GM10266 (cell line): ENCODE results near the gene IL6R.

Source experiments
- DNase-seq: peaks from one replicate; pipeline ENCODE4 v3.0.0; 2012; ENCODE audit errors: extremely low spot score
- TF ChIP-seq, protein P1 (sequence below): IDR thresholded peaks from 2 replicates; pipeline ENCODE4 v1.5.1; 2012; ENCODE audit warnings: mild to moderate bottlenecking, low read depth; ENCODE audit not compliant: control insufficient read depth, insufficient read depth; ENCODE audit errors: missing control alignments

Gene IL6R

GRCh38 chr1:154435599-154436200 lies 30.6 kb downstream of the IL6R start:
- no peak for DNase-seq
- TF ChIP-seq, protein P1, sequence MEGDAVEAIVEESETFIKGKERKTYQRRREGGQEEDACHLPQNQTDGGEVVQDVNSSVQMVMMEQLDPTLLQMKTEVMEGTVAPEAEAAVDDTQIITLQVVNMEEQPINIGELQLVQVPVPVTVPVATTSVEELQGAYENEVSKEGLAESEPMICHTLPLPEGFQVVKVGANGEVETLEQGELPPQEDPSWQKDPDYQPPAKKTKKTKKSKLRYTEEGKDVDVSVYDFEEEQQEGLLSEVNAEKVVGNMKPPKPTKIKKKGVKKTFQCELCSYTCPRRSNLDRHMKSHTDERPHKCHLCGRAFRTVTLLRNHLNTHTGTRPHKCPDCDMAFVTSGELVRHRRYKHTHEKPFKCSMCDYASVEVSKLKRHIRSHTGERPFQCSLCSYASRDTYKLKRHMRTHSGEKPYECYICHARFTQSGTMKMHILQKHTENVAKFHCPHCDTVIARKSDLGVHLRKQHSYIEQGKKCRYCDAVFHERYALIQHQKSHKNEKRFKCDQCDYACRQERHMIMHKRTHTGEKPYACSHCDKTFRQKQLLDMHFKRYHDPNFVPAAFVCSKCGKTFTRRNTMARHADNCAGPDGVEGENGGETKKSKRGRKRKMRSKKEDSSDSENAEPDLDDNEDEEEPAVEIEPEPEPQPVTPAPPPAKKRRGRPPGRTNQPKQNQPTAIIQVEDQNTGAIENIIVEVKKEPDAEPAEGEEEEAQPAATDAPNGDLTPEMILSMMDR = no peak

DNA sequence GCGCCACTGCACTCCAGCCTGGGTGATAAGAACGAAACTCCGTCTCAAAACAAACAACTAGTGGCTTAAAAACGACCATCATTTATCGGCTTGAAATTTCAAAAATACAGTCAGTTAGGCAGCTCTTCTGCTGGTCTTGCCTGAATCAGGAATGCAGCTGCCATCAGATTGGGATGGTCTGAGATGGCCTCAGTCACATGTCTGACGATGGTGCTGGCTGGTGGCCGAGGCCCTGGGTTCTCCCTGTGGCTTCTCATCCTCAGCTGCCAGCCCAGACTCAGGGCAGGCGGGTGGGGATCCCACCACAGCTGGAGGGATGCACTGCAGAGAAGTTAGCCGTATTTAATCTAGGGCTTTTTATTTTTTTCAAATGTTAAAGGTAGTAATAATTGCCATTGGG lies 31.3 kb downstream of the IL6R start:
- TF ChIP-seq, protein P1 = no peak
- no peak for DNase-seq

DNA sequence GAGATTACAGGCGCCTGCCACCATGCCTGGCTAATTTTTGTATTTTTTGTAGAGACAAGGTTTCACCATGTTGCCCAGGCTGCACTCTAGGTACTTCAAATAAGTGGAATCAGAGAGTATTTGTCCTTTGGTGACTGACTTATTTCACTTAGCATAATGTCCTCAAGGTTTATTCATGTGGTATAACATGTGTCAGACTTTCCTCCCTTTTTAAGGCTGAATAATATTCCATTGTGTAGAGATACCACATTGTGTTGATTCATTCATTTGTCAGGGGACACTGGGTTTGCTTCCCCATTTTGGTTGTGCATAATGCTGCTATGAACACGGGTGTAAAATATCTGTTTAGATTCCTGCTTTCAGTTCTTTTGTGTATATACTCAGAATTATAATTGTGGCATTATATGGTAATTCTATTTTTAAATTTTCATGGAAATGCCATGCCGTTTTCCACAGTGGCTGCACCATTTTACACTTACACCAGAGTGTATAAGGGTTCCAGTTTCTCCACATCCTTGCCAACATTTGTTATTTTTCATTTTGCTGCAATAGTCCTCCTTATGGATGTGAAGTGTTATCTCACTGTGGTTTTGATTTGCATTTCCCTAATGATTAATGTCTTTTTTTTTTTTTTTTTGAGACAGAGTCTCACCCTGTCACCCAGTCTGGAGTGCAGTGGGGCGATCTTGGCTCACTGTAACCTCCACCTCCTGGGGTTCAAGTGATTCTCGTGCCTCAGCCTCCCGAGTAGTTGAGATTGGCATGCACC lies 35.1 kb downstream of the IL6R start:
- TF ChIP-seq, protein P1 = no peak
- no peak for DNase-seq

DNA sequence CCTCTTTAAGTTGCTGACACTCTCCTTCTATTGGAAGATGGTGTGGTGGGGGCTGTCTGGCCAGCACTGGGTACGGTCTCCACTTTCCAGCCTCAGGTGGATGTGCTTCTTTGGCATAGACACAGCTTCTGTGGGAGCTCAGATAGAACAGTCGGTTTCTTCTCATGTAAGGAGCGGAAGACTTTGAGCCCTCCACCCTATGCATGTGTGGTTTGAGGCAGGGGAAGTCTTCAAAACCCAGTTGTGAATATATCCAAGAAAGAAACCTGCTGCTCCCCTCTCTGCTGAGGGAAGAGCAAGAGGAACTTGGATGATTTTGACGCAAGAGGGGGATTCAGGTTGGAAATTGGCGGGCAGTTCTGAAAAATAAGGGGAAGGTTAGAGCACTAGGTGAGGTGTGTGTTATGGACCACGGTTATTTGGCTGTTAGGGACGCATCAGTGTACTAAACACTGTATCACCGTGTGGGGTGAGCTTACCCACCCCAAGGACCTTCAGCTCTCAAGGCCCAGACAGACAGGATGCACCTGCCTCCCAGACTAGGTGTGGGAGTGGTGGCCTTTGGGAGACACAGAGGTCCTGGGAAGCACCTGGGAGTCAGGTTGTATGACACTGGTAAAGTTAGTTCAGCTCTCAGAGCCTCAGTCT lies 36.2 kb downstream of the IL6R start:
- DNase-seq = no peak
- TF ChIP-seq, protein P1 = no peak

- peak; percentile 34 for DNase-seq
Measured at GRCh38 chr1:154442006-154442740, 37.0 kb downstream of the IL6R start.

GRCh38 chr1:154443274-154444013 lies 38.3 kb downstream of the IL6R start:
- TF ChIP-seq, protein P1 = no peak
- no peak for DNase-seq

More at GRCh38 chr1:154442006-154442740, 37.0 kb downstream of the IL6R start:
- TF ChIP-seq, protein P1 = peak; percentile 29
